ENCODE measurements around the gene AMY2A.
"Not testable (repeated sequence)": the region's sequence is repeated elsewhere in the genome, so short reads cannot be mapped to it uniquely, and the experiment has no call there.

DNA sequence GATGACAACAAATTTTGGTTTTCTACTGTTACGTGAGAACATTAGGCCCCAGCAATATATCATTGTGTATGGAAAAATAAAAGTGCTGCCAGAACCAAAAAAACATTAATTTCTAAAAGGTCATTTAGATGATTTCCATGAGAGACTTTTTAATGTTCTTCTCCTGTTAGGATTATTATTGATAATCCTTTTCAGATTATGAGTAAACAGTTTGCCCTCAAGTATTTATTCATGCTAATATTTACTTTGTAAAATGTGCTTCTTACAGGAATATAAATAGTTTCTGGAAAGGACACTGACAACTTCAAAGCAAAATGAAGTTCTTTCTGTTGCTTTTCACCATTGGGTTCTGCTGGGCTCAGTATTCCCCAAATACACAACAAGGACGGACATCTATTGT, 45.9 kb upstream of the AMY2A start, which contains the start of gene AMY2B:
- TF ChIP-seq, protein P1, sequence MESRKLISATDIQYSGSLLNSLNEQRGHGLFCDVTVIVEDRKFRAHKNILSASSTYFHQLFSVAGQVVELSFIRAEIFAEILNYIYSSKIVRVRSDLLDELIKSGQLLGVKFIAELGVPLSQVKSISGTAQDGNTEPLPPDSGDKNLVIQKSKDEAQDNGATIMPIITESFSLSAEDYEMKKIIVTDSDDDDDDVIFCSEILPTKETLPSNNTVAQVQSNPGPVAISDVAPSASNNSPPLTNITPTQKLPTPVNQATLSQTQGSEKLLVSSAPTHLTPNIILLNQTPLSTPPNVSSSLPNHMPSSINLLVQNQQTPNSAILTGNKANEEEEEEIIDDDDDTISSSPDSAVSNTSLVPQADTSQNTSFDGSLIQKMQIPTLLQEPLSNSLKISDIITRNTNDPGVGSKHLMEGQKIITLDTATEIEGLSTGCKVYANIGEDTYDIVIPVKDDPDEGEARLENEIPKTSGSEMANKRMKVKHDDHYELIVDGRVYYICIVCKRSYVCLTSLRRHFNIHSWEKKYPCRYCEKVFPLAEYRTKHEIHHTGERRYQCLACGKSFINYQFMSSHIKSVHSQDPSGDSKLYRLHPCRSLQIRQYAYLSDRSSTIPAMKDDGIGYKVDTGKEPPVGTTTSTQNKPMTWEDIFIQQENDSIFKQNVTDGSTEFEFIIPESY (IDR thresholded peaks at IDR 0.05; ENCODE audit: borderline replicate concordance, low read depth): not testable (repeated sequence)
- TF ChIP-seq, protein P2, sequence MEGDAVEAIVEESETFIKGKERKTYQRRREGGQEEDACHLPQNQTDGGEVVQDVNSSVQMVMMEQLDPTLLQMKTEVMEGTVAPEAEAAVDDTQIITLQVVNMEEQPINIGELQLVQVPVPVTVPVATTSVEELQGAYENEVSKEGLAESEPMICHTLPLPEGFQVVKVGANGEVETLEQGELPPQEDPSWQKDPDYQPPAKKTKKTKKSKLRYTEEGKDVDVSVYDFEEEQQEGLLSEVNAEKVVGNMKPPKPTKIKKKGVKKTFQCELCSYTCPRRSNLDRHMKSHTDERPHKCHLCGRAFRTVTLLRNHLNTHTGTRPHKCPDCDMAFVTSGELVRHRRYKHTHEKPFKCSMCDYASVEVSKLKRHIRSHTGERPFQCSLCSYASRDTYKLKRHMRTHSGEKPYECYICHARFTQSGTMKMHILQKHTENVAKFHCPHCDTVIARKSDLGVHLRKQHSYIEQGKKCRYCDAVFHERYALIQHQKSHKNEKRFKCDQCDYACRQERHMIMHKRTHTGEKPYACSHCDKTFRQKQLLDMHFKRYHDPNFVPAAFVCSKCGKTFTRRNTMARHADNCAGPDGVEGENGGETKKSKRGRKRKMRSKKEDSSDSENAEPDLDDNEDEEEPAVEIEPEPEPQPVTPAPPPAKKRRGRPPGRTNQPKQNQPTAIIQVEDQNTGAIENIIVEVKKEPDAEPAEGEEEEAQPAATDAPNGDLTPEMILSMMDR (IDR thresholded peaks at IDR 0.05): not testable (repeated sequence)
- TF ChIP-seq RCOR1 (IDR thresholded peaks at IDR 0.05; ENCODE audit: low read length); GABPA (IDR thresholded peaks at IDR 0.05; ENCODE audit: low read depth); MXI1 (IDR thresholded peaks at IDR 0.05; ENCODE audit: low read depth, low read length); CHD2 (IDR thresholded peaks at IDR 0.05; ENCODE audit: low read length, partially characterized antibody); GATA2 (CRISPR knock-in tag; IDR thresholded peaks at IDR 0.05); FOXM1 (IDR thresholded peaks at IDR 0.05; ENCODE audit: low read depth); EP300 (IDR thresholded peaks at IDR 0.05; ENCODE audit: borderline replicate concordance in 1 of 2, low read depth in 1 of 2, low read length in 1 of 2): not testable (repeated sequence)
- TF ChIP-seq, protein P3, sequence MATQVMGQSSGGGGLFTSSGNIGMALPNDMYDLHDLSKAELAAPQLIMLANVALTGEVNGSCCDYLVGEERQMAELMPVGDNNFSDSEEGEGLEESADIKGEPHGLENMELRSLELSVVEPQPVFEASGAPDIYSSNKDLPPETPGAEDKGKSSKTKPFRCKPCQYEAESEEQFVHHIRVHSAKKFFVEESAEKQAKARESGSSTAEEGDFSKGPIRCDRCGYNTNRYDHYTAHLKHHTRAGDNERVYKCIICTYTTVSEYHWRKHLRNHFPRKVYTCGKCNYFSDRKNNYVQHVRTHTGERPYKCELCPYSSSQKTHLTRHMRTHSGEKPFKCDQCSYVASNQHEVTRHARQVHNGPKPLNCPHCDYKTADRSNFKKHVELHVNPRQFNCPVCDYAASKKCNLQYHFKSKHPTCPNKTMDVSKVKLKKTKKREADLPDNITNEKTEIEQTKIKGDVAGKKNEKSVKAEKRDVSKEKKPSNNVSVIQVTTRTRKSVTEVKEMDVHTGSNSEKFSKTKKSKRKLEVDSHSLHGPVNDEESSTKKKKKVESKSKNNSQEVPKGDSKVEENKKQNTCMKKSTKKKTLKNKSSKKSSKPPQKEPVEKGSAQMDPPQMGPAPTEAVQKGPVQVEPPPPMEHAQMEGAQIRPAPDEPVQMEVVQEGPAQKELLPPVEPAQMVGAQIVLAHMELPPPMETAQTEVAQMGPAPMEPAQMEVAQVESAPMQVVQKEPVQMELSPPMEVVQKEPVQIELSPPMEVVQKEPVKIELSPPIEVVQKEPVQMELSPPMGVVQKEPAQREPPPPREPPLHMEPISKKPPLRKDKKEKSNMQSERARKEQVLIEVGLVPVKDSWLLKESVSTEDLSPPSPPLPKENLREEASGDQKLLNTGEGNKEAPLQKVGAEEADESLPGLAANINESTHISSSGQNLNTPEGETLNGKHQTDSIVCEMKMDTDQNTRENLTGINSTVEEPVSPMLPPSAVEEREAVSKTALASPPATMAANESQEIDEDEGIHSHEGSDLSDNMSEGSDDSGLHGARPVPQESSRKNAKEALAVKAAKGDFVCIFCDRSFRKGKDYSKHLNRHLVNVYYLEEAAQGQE (IDR thresholded peaks at IDR 0.05; ENCODE audit: low read depth, low read length): not testable (repeated sequence)
- TF ChIP-seq, protein P4, sequence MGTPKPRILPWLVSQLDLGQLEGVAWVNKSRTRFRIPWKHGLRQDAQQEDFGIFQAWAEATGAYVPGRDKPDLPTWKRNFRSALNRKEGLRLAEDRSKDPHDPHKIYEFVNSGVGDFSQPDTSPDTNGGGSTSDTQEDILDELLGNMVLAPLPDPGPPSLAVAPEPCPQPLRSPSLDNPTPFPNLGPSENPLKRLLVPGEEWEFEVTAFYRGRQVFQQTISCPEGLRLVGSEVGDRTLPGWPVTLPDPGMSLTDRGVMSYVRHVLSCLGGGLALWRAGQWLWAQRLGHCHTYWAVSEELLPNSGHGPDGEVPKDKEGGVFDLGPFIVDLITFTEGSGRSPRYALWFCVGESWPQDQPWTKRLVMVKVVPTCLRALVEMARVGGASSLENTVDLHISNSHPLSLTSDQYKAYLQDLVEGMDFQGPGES (IDR thresholded peaks at IDR 0.05; ENCODE audit: low read depth, low read length): not testable (repeated sequence)
- TF ChIP-seq, protein P5, sequence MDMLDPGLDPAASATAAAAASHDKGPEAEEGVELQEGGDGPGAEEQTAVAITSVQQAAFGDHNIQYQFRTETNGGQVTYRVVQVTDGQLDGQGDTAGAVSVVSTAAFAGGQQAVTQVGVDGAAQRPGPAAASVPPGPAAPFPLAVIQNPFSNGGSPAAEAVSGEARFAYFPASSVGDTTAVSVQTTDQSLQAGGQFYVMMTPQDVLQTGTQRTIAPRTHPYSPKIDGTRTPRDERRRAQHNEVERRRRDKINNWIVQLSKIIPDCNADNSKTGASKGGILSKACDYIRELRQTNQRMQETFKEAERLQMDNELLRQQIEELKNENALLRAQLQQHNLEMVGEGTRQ (IDR thresholded peaks at IDR 0.05; ENCODE audit: borderline replicate concordance, low read depth, low read length): not testable (repeated sequence)
